ENCODE data around the gene MUC2. TPM values are rescaled to one million over a fixed set of nuclear protein-coding genes. Genes with fewer than 3 reads are reported as not detected.

Gene MUC2
- total RNA-seq, 2 experiments from 2014 or later: not detected

- ChIA-PET CTCF (no interaction called here), POLR2A (no interaction called here)
- no peak for ATAC-seq
- Mint-ChIP-seq H3K27ac (no peak overlapping the region), H3K36me3 (ENCODE audit: low read depth) (no peaks in the 10 kb centered on the region), H3K9me3 (no peaks in the 10 kb centered on the region), H3K27me3 (peaks cover 20% of the 10 kb centered on the region), H3K4me1 (ENCODE audit: low read depth) (peaks cover 16% of the 10 kb centered on the region), H3K4me3 (no peak overlapping the region)
- intact Hi-C loops (cut with micrococcal nuclease): no loop called here
- TF ChIP-seq, protein P1, sequence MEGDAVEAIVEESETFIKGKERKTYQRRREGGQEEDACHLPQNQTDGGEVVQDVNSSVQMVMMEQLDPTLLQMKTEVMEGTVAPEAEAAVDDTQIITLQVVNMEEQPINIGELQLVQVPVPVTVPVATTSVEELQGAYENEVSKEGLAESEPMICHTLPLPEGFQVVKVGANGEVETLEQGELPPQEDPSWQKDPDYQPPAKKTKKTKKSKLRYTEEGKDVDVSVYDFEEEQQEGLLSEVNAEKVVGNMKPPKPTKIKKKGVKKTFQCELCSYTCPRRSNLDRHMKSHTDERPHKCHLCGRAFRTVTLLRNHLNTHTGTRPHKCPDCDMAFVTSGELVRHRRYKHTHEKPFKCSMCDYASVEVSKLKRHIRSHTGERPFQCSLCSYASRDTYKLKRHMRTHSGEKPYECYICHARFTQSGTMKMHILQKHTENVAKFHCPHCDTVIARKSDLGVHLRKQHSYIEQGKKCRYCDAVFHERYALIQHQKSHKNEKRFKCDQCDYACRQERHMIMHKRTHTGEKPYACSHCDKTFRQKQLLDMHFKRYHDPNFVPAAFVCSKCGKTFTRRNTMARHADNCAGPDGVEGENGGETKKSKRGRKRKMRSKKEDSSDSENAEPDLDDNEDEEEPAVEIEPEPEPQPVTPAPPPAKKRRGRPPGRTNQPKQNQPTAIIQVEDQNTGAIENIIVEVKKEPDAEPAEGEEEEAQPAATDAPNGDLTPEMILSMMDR (IDR thresholded peaks at IDR 0.05): no peak
- no peak for DNase-seq
Measured at GRCh38 chr11:1059759-1060158, 14.9 kb upstream of the MUC2 start.

- H3K27ac Mint-ChIP-seq: no peak overlapping the region
- H3K9me3 Mint-ChIP-seq: no peaks in the 10 kb centered on the region
- ATAC-seq: no peak
- POLR2A ChIA-PET: no interaction called here
- no peaks in the 10 kb centered on the region for H3K36me3 Mint-ChIP-seq (ENCODE audit: low read depth)
- peaks cover 16% of the 10 kb centered on the region for H3K4me1 Mint-ChIP-seq (ENCODE audit: low read depth)
- intact Hi-C loops (cut with micrococcal nuclease): no loop called here
- peaks cover 20% of the 10 kb centered on the region for H3K27me3 Mint-ChIP-seq
- CTCF ChIA-PET: no interaction called here
- no peak for DNase-seq
- no peak overlapping the region for H3K4me3 Mint-ChIP-seq
- TF ChIP-seq, protein P1 (IDR thresholded peaks at IDR 0.05): no peak
Measured at GRCh38 chr11:1060410-1060809, 14.3 kb upstream of the MUC2 start.

- Mint-ChIP-seq H3K4me1 (ENCODE audit: low read depth) (peaks cover 16% of the 10 kb centered on the region), H3K9me3 (no peaks in the 10 kb centered on the region), H3K27ac (no peak overlapping the region), H3K4me3 (no peak overlapping the region), H3K27me3 (peaks cover 23% of the 10 kb centered on the region), H3K36me3 (ENCODE audit: low read depth) (no peaks in the 10 kb centered on the region)
- intact Hi-C loops (cut with micrococcal nuclease): no loop called here
- TF ChIP-seq, protein P1 (IDR thresholded peaks at IDR 0.05): no peak
- ChIA-PET CTCF (interaction anchor here (1.0 kb wide), 1 partner anchor 10 kb away, joined by 4 read pairs; no protein-coding TSS in a partner anchor), POLR2A (interaction anchor here (0.7 kb wide), 1 partner anchor 667 kb away, joined by 3 read pairs; no protein-coding TSS in a partner anchor)
- DNase-seq (no peak), ATAC-seq (no peak)
Measured at GRCh38 chr11:1060852-1061616, 13.6 kb upstream of the MUC2 start.

DNA sequence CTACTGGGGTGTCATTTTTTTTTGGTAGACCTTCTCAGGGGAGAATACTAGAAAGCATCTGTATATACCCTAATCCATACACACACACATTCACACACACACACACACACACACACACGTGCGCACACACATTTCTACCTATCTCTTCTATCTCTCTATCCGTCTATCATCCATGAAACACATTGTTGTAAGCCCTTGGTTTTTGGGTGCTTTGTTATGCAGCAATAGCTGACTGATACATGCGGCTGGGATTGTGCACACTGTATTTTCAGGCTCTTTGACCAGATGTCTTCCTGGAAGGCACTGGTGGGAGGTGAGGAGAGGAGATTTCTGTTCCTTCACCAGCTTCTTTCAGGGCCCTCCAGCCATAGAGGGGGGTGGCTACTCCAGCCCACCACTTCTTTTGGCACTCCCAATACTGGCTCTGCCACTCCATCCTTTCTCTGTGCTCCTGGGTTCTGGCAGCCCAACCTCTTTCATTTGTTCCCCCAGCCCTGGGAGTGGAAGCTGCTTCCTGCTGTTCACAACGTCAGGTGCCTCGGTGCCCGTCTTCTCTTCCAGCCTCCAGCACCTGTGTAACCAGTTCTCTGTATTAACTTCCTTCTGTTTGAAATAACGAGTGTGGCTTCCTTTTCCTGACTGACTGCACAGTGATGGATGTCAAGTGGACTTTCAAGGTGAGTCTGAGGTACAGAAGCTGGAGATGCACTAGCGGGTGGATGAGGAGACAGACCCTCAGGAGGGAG is 12.4 kb upstream of the MUC2 start:
- POLR2A ChIA-PET: interaction anchor here (0.7 kb wide), 1 partner anchor 665 kb away, joined by 3 read pairs; no protein-coding TSS in a partner anchor
- TF ChIP-seq, protein P1 (IDR thresholded peaks at IDR 0.05): no peak
- DNase-seq (no peak), ATAC-seq (no peak)
- Mint-ChIP-seq H3K9me3 (no peaks in the 10 kb centered on the region), H3K27ac (no peak overlapping the region), H3K4me1 (ENCODE audit: low read depth) (peaks cover 16% of the 10 kb centered on the region), H3K4me3 (no peak overlapping the region), H3K27me3 (peaks cover 23% of the 10 kb centered on the region), H3K36me3 (ENCODE audit: low read depth) (no peaks in the 10 kb centered on the region)
- CTCF ChIA-PET: interaction anchor here (1.0 kb wide), 1 partner anchor 11 kb away, joined by 4 read pairs; no protein-coding TSS in a partner anchor
- intact Hi-C loops (cut with micrococcal nuclease): no loop called here

- Mint-ChIP-seq H3K27me3 (peaks cover 18% of the 10 kb centered on the region), H3K9me3 (no peaks in the 10 kb centered on the region), H3K4me3 (no peak overlapping the region), H3K4me1 (ENCODE audit: low read depth) (peaks cover 16% of the 10 kb centered on the region), H3K27ac (no peak overlapping the region), H3K36me3 (ENCODE audit: low read depth) (no peaks in the 10 kb centered on the region)
- TF ChIP-seq, protein P1 (IDR thresholded peaks at IDR 0.05): no peak
- ChIA-PET CTCF (interaction anchor here (1.0 kb wide), 1 partner anchor 10 kb away, joined by 3 read pairs; no protein-coding TSS in a partner anchor), POLR2A (no interaction called here)
- ATAC-seq (no peak), DNase-seq (no peak)
- intact Hi-C loops (cut with micrococcal nuclease): no loop called here
Measured at GRCh38 chr11:1064167-1064566, 10.5 kb upstream of the MUC2 start.

Measured in activated CD8-positive, alpha-beta T cell treated with anti-CD3 and anti-CD28 coated beads for 36 hours (primary cell).